Measurements from ENCODE around the gene TMEM184B.

TMEM184B gene

DNA sequence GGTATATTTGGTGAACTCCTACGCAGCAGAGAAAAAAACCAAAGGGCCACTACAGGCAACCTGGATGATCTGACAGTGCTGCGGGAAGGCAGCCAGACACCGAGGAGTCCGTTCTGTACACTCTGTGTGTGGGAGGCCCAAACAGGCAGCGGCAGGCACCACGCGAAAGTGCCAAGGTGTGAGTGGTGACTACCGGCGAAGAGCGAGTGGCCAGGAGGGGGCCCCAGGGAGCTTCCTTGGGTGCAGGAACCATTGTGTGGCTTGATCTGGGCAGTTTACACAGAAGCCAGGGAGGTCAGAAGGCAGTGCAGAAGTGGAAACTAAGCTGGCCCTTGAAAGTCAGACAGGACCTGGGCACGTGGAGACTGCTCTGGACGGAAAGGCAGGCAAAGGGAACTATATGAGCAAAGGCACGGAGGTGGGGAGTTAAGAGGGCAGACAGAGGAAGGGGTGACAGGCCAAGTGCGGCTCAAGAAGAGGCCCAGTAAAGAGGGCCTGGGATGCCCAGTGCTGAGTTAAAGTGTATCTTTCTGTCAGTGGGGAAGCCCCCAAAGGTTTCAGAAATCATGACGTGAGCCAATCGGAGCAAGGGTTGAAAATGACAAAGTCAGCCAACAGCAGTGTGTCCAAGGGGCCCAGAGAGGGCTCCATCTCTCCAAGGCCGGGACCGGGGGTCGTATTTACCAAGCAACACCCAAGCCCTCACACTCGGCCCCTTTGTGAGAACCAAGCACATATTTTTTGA lies 10.6 kb downstream of the TMEM184B start:
- peaks cover 25 to 28% of the 10 kb centered on the region in 2 donors for H3K4me1 ChIP-seq (ENCODE audit: control insufficient read depth in 2 of 2, insufficient read depth in 1 of 2, low read depth in 1 of 2, low read length in 2 of 2)
- H3K4ac ChIP-seq (ENCODE audit: low read length) = no peak overlapping the region
- peak overlapping the region; percentile 85 for H3K27ac ChIP-seq (replicated peaks; ENCODE audit: low read length)
- no peak overlapping the region for H3K4me3 ChIP-seq (ENCODE audit: low read length in 2 of 2)
- no peak overlapping the region for H2BK15ac ChIP-seq (ENCODE audit: low read length)
- peak overlapping the region; percentile 45 for H4K8ac ChIP-seq (ENCODE audit: low read depth, low read length)
- H3K14ac ChIP-seq (ENCODE audit: low read length) = no peak overlapping the region
- no peak overlapping the region for H3K9ac ChIP-seq (ENCODE audit: low read depth, low read length, poor library complexity)
- peak overlapping the region; percentile 89 for H3K18ac ChIP-seq (ENCODE audit: low read length)
- H2BK5ac ChIP-seq (ENCODE audit: low read length) = no peak overlapping the region
- no peaks in the 10 kb centered on the region for H3K9me3 ChIP-seq (replicated peaks in 1 of 2; ENCODE audit: control insufficient read depth in 2 of 2, insufficient read depth in 1 of 2, low read depth in 1 of 2, low read length in 2 of 2)
- H3K27me3 ChIP-seq (ENCODE audit: control insufficient read depth in 3 of 3, insufficient read depth in 3 of 3, low read depth in 1 of 3, low read length in 3 of 3) = no peaks in the 10 kb centered on the region
- H2BK12ac ChIP-seq (ENCODE audit: low read length) = no peak overlapping the region
- no peak overlapping the region for H3K23ac ChIP-seq (ENCODE audit: low read depth, low read length, poor library complexity)
- no peak overlapping the region for H2BK120ac ChIP-seq (ENCODE audit: low read depth, low read length)
- WGBS, 2 donors (ENCODE audit: extremely low coverage in 2 of 2, insufficient read length in 2 of 2, insufficient replicate concordance in 1 of 2) = no CpG with 5 or more reads among the region's 20 CpGs
- no peak overlapping the region for H2AFZ ChIP-seq (ENCODE audit: low read length)
- no peak overlapping the region for H3K4me2 ChIP-seq (ENCODE audit: insufficient read depth, low read length, poor library complexity, severe bottlenecking)
- no peak overlapping the region for H4K91ac ChIP-seq (ENCODE audit: low read depth, low read length, poor library complexity)
- peaks cover 4 to 7% of the 10 kb centered on the region in 2 donors for H3K36me3 ChIP-seq (replicated peaks in 1 of 2; ENCODE audit: control insufficient read depth in 2 of 2, insufficient read depth in 2 of 2, low read length in 2 of 2)
- no peak for DNase-seq (ENCODE audit: low spot score)
- H2AK5ac ChIP-seq (ENCODE audit: low read depth, low read length) = no peak overlapping the region
- H3K79me1 ChIP-seq (ENCODE audit: low read depth, low read length) = peaks cover 12% of the 10 kb centered on the region

DNA sequence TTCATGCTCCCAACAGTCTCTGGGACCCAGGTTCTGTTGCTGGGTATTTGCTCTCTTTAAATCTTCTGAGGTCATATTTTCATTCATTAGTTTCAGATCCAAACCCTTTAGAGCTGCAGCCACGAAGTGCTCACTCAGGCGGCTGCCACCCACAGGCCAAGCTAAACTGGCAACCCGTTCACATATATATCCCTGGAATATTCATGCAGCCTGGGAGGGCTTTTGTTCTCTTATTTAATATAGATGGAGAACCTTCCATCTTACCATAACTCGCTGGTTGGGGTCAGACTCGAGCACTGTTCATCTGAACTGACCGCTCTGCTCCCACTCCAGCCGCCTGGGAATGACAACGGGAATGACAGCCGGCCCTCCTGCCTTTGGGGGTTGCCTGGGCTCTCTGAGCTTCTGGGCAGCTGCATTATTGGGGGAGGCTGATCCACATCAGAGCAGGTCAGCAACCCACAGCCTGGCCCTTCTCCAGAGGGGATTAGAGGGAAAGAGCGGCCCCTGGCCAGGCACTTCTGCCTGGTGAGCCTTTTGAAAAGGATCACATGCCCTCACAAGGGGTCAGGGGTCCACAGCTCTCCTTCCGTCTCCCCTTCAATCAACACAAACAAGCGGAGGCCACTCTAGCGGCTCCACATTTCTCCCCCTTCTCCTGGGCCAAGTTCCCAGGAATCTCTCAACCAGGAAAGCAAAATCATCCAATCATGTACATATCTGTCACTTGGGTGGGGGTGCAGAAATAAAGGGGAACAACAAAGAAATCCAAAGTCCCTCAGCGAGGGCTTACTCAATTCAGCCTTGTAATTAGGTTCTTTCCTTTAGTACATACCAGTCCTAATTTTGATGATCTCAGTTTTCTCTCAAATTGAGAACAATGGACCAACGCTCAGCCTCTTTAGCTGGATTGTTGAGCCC lies 11.8 kb downstream of the TMEM184B start:
- WGBS, 2 donors (ENCODE audit: extremely low coverage in 2 of 2, insufficient read length in 2 of 2, insufficient replicate concordance in 1 of 2) = no CpG with 5 or more reads among the region's 15 CpGs
- H3K27ac ChIP-seq (replicated peaks; ENCODE audit: low read length) = peak overlapping the region; percentile 85
- H2BK5ac ChIP-seq (ENCODE audit: low read length) = no peak overlapping the region
- no peaks in the 10 kb centered on the region for H3K9me3 ChIP-seq (replicated peaks in 1 of 2; ENCODE audit: control insufficient read depth in 2 of 2, insufficient read depth in 1 of 2, low read depth in 1 of 2, low read length in 2 of 2)
- DNase-seq (ENCODE audit: low spot score) = peak; percentile 49
- H2BK15ac ChIP-seq (ENCODE audit: low read length) = no peak overlapping the region
- no peak overlapping the region for H3K4me2 ChIP-seq (ENCODE audit: insufficient read depth, low read length, poor library complexity, severe bottlenecking)
- no peak overlapping the region for H3K23ac ChIP-seq (ENCODE audit: low read depth, low read length, poor library complexity)
- H3K27me3 ChIP-seq (ENCODE audit: control insufficient read depth in 3 of 3, insufficient read depth in 3 of 3, low read depth in 1 of 3, low read length in 3 of 3) = no peaks in the 10 kb centered on the region
- H2AK5ac ChIP-seq (ENCODE audit: low read depth, low read length) = no peak overlapping the region
- no peak overlapping the region for H3K14ac ChIP-seq (ENCODE audit: low read length)
- no peak overlapping the region for H4K91ac ChIP-seq (ENCODE audit: low read depth, low read length, poor library complexity)
- peak overlapping the region; percentile 3 for H3K18ac ChIP-seq (ENCODE audit: low read length)
- peak overlapping the region; percentile 11 for H2AFZ ChIP-seq (ENCODE audit: low read length)
- H4K8ac ChIP-seq (ENCODE audit: low read depth, low read length) = no peak overlapping the region
- no peak overlapping the region for H2BK120ac ChIP-seq (ENCODE audit: low read depth, low read length)
- no peak overlapping the region for H3K4ac ChIP-seq (ENCODE audit: low read length)
- peaks cover 12% of the 10 kb centered on the region for H3K79me1 ChIP-seq (ENCODE audit: low read depth, low read length)
- H3K36me3 ChIP-seq (replicated peaks in 1 of 2; ENCODE audit: control insufficient read depth in 2 of 2, insufficient read depth in 2 of 2, low read length in 2 of 2) = peaks cover 4 to 7% of the 10 kb centered on the region in 2 donors
- H3K9ac ChIP-seq (ENCODE audit: low read depth, low read length, poor library complexity) = no peak overlapping the region
- no peak overlapping the region for H3K4me3 ChIP-seq (ENCODE audit: low read length in 2 of 2)
- peaks cover 25 to 28% of the 10 kb centered on the region in 2 donors for H3K4me1 ChIP-seq (ENCODE audit: control insufficient read depth in 2 of 2, insufficient read depth in 1 of 2, low read depth in 1 of 2, low read length in 2 of 2)
- no peak overlapping the region for H2BK12ac ChIP-seq (ENCODE audit: low read length)

DNA sequence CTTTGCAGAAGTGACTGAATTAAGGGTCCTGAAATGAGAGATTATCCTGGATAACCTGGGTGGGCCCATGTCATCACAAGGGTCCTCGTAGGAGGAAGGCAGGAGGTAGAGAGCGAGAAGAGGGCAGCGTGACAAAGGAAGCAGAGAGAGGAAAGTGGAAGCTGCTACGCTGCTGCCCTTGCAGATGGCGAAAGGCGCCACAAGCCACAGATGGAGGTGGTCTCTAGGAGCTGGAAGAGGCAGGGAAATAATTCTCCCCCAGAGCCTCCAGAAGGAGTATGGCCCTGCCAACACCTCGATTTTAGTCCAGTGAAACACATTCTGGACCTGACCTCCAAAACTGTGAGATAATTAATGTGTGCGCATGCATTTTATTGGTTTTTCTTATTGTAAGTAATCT lies 13.4 kb downstream of the TMEM184B start:
- no peak overlapping the region for H2BK5ac ChIP-seq (ENCODE audit: low read length)
- WGBS, 2 donors (ENCODE audit: extremely low coverage in 2 of 2, insufficient read length in 2 of 2, insufficient replicate concordance in 1 of 2) = 100% methylated on average over 1 of the region's 8 CpGs; no CpG with 5 or more reads in 1 of the 2 donors
- H3K18ac ChIP-seq (ENCODE audit: low read length) = peak overlapping the region; percentile 13
- no peaks in the 10 kb centered on the region for H3K9me3 ChIP-seq (replicated peaks in 1 of 2; ENCODE audit: control insufficient read depth in 2 of 2, insufficient read depth in 1 of 2, low read depth in 1 of 2, low read length in 2 of 2)
- no peak overlapping the region for H3K4me2 ChIP-seq (ENCODE audit: insufficient read depth, low read length, poor library complexity, severe bottlenecking)
- peak overlapping the region; percentile 81 for H2AK5ac ChIP-seq (ENCODE audit: low read depth, low read length)
- H3K14ac ChIP-seq (ENCODE audit: low read length) = no peak overlapping the region
- H3K27me3 ChIP-seq (ENCODE audit: control insufficient read depth in 3 of 3, insufficient read depth in 3 of 3, low read depth in 1 of 3, low read length in 3 of 3) = no peaks in the 10 kb centered on the region
- no peak overlapping the region for H3K4ac ChIP-seq (ENCODE audit: low read length)
- H2BK15ac ChIP-seq (ENCODE audit: low read length) = no peak overlapping the region
- H3K4me3 ChIP-seq (ENCODE audit: low read length in 2 of 2) = no peak overlapping the region
- H4K91ac ChIP-seq (ENCODE audit: low read depth, low read length, poor library complexity) = no peak overlapping the region
- H2AFZ ChIP-seq (ENCODE audit: low read length) = no peak overlapping the region
- no peak overlapping the region for H2BK120ac ChIP-seq (ENCODE audit: low read depth, low read length)
- H3K36me3 ChIP-seq (replicated peaks in 1 of 2; ENCODE audit: control insufficient read depth in 2 of 2, insufficient read depth in 2 of 2, low read length in 2 of 2) = peaks cover 3% of the 10 kb centered on the region in 2 donors
- peaks cover 25 to 28% of the 10 kb centered on the region in 2 donors for H3K4me1 ChIP-seq (ENCODE audit: control insufficient read depth in 2 of 2, insufficient read depth in 1 of 2, low read depth in 1 of 2, low read length in 2 of 2)
- H3K9ac ChIP-seq (ENCODE audit: low read depth, low read length, poor library complexity) = no peak overlapping the region
- no peak overlapping the region for H3K27ac ChIP-seq (replicated peaks; ENCODE audit: low read length)
- no peak for DNase-seq (ENCODE audit: low spot score)
- no peak overlapping the region for H2BK12ac ChIP-seq (ENCODE audit: low read length)
- H3K79me1 ChIP-seq (ENCODE audit: low read depth, low read length) = peaks cover 7% of the 10 kb centered on the region
- H4K8ac ChIP-seq (ENCODE audit: low read depth, low read length) = no peak overlapping the region
- no peak overlapping the region for H3K23ac ChIP-seq (ENCODE audit: low read depth, low read length, poor library complexity)

DNA sequence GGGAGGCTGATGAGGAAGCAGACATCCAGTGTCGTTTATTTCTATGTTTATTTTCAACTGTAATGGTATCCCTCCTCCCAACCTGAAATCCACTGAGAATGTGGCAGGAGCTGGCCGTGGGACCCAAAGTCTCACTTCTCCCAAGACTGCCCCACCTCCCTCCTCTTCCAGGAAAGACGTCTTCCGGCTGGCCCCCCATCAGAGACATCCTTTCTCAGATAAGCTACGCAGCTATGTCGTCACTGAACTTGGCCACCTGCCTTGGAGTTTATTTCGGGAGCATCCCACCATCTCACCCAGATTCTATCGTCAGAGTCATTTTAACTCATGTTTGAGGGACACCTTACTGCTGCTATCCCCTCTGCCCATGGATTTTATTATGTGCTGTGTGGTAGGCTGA lies 13.9 kb downstream of the TMEM184B start:
- H2BK120ac ChIP-seq (ENCODE audit: low read depth, low read length) = no peak overlapping the region
- H3K4ac ChIP-seq (ENCODE audit: low read length) = no peak overlapping the region
- no peak overlapping the region for H3K9ac ChIP-seq (ENCODE audit: low read depth, low read length, poor library complexity)
- no peaks in the 10 kb centered on the region for H3K27me3 ChIP-seq (ENCODE audit: control insufficient read depth in 3 of 3, insufficient read depth in 3 of 3, low read depth in 1 of 3, low read length in 3 of 3)
- H4K8ac ChIP-seq (ENCODE audit: low read depth, low read length) = no peak overlapping the region
- no peak overlapping the region for H2BK12ac ChIP-seq (ENCODE audit: low read length)
- no peak overlapping the region for H2AFZ ChIP-seq (ENCODE audit: low read length)
- H4K91ac ChIP-seq (ENCODE audit: low read depth, low read length, poor library complexity) = no peak overlapping the region
- H2AK5ac ChIP-seq (ENCODE audit: low read depth, low read length) = peak overlapping the region; percentile 81
- no peak overlapping the region for H3K4me2 ChIP-seq (ENCODE audit: insufficient read depth, low read length, poor library complexity, severe bottlenecking)
- H3K14ac ChIP-seq (ENCODE audit: low read length) = no peak overlapping the region
- WGBS, 2 donors (ENCODE audit: extremely low coverage in 2 of 2, insufficient read length in 2 of 2, insufficient replicate concordance in 1 of 2) = no CpG with 5 or more reads among the region's 8 CpGs
- H3K18ac ChIP-seq (ENCODE audit: low read length) = no peak overlapping the region
- no peak overlapping the region for H3K27ac ChIP-seq (replicated peaks; ENCODE audit: low read length)
- peaks cover 3% of the 10 kb centered on the region for H3K79me1 ChIP-seq (ENCODE audit: low read depth, low read length)
- DNase-seq (ENCODE audit: low spot score) = no peak
- peaks cover 25 to 28% of the 10 kb centered on the region in 2 donors for H3K4me1 ChIP-seq (ENCODE audit: control insufficient read depth in 2 of 2, insufficient read depth in 1 of 2, low read depth in 1 of 2, low read length in 2 of 2)
- H3K23ac ChIP-seq (ENCODE audit: low read depth, low read length, poor library complexity) = no peak overlapping the region
- H3K4me3 ChIP-seq (ENCODE audit: low read length in 2 of 2) = no peak overlapping the region
- no peak overlapping the region for H2BK15ac ChIP-seq (ENCODE audit: low read length)
- H3K9me3 ChIP-seq (replicated peaks in 1 of 2; ENCODE audit: control insufficient read depth in 2 of 2, insufficient read depth in 1 of 2, low read depth in 1 of 2, low read length in 2 of 2) = no peaks in the 10 kb centered on the region
- no peak overlapping the region for H2BK5ac ChIP-seq (ENCODE audit: low read length)
- H3K36me3 ChIP-seq (replicated peaks in 1 of 2; ENCODE audit: control insufficient read depth in 2 of 2, insufficient read depth in 2 of 2, low read length in 2 of 2) = peaks cover 2 to 3% of the 10 kb centered on the region in 2 donors
